Measurements from ENCODE around the gene TMEM250. TPM values are rescaled to one million over a fixed set of nuclear protein-coding genes. Genes with fewer than 3 reads are reported as not detected.

The TMEM250 gene
- total RNA-seq, 1 donor from 2014 or later, result 25.0 TPM

DNA sequence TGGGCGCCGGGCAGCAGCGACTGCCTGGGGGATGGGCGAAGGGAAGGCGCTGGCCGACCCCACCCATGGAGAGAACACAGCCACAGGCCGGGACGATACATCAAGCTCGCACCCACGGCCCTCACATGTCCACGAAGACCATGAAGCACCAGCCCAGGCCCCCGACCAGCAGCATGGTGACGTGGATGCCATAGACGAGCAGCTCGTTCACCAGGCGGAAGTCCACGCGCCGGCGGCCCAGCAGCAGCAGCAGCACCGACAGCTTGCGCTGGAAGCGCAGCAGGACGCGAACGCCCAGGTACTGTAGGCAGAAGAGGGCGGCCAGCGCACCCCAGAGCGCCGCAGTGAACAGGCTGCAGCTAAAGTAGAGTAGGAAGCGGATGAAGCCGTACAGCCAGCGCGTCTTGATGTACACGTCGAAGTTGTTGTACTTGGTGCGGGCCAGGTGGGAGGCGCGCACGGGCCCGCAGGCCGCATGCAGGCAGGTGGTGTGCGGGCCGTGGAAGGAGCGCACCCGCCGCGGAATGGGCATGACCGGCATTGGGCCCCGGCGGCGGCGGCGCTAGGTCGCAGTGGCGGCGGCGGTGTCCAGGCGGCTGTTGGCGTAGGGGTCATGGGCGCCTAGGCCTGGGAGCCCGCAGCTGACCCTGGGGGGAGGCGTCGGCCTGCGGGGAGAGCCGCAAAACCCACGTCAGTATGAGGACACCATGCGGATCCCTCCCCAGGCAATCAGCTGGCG, 2.1 kb downstream of the TMEM250 start:
- Histone ChIP-seq H3K36me3 (peaks cover 0 to 9% of the 10 kb centered on the region in 2 donors), H3K27ac (no peak overlapping the region), H3K4me1 (peaks cover 34% of the 10 kb centered on the region), H3K9me3 (no peaks in the 10 kb centered on the region), H3K27me3 (no peaks in the 10 kb centered on the region), H3K4me3 (no peak overlapping the region)
- DNase-seq (ENCODE audit: extremely low spot score in 2 of 2), result no peak
- TF ChIP-seq, protein P1, sequence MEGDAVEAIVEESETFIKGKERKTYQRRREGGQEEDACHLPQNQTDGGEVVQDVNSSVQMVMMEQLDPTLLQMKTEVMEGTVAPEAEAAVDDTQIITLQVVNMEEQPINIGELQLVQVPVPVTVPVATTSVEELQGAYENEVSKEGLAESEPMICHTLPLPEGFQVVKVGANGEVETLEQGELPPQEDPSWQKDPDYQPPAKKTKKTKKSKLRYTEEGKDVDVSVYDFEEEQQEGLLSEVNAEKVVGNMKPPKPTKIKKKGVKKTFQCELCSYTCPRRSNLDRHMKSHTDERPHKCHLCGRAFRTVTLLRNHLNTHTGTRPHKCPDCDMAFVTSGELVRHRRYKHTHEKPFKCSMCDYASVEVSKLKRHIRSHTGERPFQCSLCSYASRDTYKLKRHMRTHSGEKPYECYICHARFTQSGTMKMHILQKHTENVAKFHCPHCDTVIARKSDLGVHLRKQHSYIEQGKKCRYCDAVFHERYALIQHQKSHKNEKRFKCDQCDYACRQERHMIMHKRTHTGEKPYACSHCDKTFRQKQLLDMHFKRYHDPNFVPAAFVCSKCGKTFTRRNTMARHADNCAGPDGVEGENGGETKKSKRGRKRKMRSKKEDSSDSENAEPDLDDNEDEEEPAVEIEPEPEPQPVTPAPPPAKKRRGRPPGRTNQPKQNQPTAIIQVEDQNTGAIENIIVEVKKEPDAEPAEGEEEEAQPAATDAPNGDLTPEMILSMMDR (IDR thresholded peaks at IDR 0.05), result no peak
- TF ChIP-seq POLR2AphosphoS5 (IDR thresholded peaks at IDR 0.05; ENCODE audit: insufficient read depth in 1 of 2, low read depth in 1 of 2), result no peak
- intact Hi-C loops (cut with DNase I), result no loop called here

DNA sequence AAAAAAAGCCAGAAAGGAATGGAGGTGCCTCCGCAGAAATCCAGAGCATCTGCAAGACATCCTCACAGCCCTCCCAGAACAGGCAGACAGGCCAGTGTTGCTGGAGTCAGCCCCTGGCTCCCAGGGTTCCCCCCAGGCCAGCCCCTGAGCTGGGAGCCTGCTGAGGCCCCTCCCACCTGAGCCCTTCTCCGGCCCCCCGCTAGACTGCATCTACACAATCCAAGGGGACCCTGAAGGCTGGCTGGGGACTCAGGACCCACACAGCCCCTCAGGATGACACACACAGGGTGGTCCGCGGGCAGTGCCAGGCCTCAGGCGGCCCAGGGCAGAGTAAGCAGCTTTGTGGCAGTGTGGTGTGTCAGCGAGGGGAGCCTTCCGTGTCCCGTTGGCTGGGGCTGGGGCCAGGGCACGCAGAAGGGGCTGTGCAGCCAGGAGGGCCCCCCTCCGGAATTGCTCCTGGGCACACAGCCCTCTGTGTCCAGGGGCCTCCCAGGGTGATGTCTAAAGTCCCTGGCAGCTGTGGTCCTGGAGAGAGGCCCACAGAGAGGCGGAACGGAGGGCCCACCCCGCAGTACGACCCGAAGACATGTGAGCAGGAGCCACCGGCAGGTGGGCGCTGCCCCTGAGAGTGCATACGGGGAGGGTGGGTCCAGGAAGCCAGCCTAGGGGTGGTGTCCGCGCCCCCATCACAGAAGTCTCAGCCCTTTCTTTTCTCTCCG, 2.9 kb downstream of the TMEM250 start:
- TF ChIP-seq, protein P1 (IDR thresholded peaks at IDR 0.05), result no peak
- no peak for TF ChIP-seq POLR2A (IDR thresholded peaks at IDR 0.05)
- no peak for TF ChIP-seq POLR2AphosphoS5 (IDR thresholded peaks at IDR 0.05; ENCODE audit: insufficient read depth in 1 of 2, low read depth in 1 of 2)
- Histone ChIP-seq H3K27ac (no peak overlapping the region), H3K27me3 (no peaks in the 10 kb centered on the region), H3K4me1 (peaks cover 41% of the 10 kb centered on the region), H3K4me3 (no peak overlapping the region), H3K36me3 (peaks cover 0 to 9% of the 10 kb centered on the region in 2 donors), H3K9me3 (no peaks in the 10 kb centered on the region)
- intact Hi-C loops (cut with DNase I), result no loop called here
- DNase-seq (ENCODE audit: extremely low spot score in 2 of 2), result no peak

DNA sequence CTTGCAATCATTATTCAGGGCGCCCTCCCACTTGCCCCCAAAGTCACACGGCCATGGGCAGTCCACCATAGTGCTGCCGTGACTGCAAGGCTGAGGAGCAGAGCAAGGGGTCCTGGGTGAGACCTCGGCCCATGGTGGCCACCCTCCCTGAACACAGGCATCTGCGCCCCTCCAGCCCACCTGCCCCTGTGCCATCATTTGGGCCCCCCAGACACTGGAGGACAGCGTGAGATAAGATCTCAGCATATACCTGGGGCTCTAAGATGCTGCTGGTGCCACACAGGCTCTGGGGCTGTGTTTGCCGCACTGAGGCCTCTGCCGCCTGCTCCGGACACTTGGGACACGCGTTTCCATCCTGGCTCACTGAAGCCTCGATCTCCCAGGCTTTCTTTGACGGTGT, 3.5 kb downstream of the TMEM250 start:
- no peaks in the 10 kb centered on the region for H3K9me3 ChIP-seq
- intact Hi-C loops (cut with DNase I), result no loop called here
- peaks cover 44% of the 10 kb centered on the region for H3K4me1 ChIP-seq
- H3K36me3 ChIP-seq, result peaks cover 0 to 9% of the 10 kb centered on the region in 2 donors
- TF ChIP-seq, protein P1 (IDR thresholded peaks at IDR 0.05), result no peak
- no peak for TF ChIP-seq POLR2AphosphoS5 (IDR thresholded peaks at IDR 0.05; ENCODE audit: insufficient read depth in 1 of 2, low read depth in 1 of 2)
- no peak for TF ChIP-seq POLR2A (IDR thresholded peaks at IDR 0.05)
- no peak overlapping the region for H3K27ac ChIP-seq
- no peaks in the 10 kb centered on the region for H3K27me3 ChIP-seq
- H3K4me3 ChIP-seq, result no peak overlapping the region
- no peak for DNase-seq (ENCODE audit: extremely low spot score in 2 of 2)

DNA sequence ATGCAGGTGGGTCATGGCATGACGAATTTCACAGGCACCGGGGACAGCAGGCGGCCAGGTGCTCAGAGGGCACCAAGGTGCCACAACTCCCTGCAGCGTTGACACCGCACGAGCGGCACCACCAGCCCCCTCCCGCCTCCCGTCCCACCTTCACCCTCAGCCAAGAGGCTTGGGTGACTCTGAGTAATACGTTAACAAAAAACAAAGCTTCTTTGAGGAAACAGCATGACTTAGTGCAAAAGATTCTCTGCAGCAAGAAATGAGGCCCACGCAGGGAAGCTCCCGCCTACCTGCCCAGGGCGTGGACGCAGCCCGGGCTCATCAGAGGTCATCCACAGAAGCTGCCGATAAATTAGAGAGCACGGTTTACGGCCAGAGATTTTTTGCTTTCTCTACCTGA, 4.1 kb downstream of the TMEM250 start:
- no peaks in the 10 kb centered on the region for H3K9me3 ChIP-seq
- peaks cover 44% of the 10 kb centered on the region for H3K4me1 ChIP-seq
- H3K36me3 ChIP-seq, result peaks cover 0 to 9% of the 10 kb centered on the region in 2 donors
- H3K4me3 ChIP-seq, result no peak overlapping the region
- no peaks in the 10 kb centered on the region for H3K27me3 ChIP-seq
- H3K27ac ChIP-seq, result no peak overlapping the region
- DNase-seq (ENCODE audit: extremely low spot score in 2 of 2), result no peak
- TF ChIP-seq, protein P1 (IDR thresholded peaks at IDR 0.05), result no peak
- TF ChIP-seq POLR2A (IDR thresholded peaks at IDR 0.05), result no peak
- no peak for TF ChIP-seq POLR2AphosphoS5 (IDR thresholded peaks at IDR 0.05; ENCODE audit: insufficient read depth in 1 of 2, low read depth in 1 of 2)
- intact Hi-C loops (cut with DNase I), result no loop called here

DNA sequence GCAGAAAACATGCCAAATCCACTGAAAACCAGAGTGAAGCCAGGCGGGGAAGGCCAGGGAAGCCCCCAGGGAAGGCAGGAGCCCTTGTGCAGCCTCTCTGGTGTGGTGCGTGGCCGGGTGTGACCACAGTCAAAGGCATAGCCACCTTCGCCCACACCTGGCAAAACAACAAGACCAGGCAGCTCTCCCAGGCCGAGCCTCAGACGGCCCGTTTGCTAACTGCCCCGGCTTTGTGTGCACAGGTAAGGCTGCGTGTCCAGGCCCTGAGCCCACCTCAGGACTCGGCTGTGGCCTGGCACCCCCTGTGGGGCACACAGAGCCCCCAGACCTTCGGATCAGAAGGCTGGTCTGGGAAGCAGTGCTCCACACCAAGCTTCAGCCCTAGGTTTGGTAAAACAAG, 6.1 kb downstream of the TMEM250 start:
- H3K4me1 ChIP-seq, result peaks cover 52% of the 10 kb centered on the region
- DNase-seq (ENCODE audit: extremely low spot score in 2 of 2), result no peak
- peaks cover 0 to 9% of the 10 kb centered on the region in 2 donors for H3K36me3 ChIP-seq
- TF ChIP-seq, protein P1 (IDR thresholded peaks at IDR 0.05), result no peak
- no peak for TF ChIP-seq POLR2A (IDR thresholded peaks at IDR 0.05)
- no peak overlapping the region for H3K4me3 ChIP-seq
- no peaks in the 10 kb centered on the region for H3K9me3 ChIP-seq
- intact Hi-C loops (cut with DNase I), result no loop called here
- no peaks in the 10 kb centered on the region for H3K27me3 ChIP-seq
- no peak overlapping the region for H3K27ac ChIP-seq
